SK-N-DZ (cell line): ENCODE results near the gene NPLOC4.

ENCODE experiments used
- DNase-seq: peaks from one replicate; pipeline ENCODE4 v3.0.0-alpha.2; 2015; ENCODE audit warnings: low spot score

Gene NPLOC4

GRCh38 chr17:81549826-81550225 lies 87.1 kb downstream of the NPLOC4 start:
- DNase-seq = no peak

GRCh38 chr17:81549031-81549557 lies 87.8 kb downstream of the NPLOC4 start:
- DNase-seq = no peak

GRCh38 chr17:81547614-81547982 lies 89.3 kb downstream of the NPLOC4 start:
- no peak for DNase-seq

GRCh38 chr17:81546906-81547613 lies 89.9 kb downstream of the NPLOC4 start:
- DNase-seq = no peak

- DNase-seq = no peak
These were observed 91.6 kb downstream of the NPLOC4 start for GRCh38 chr17:81545160-81545949.

GRCh38 chr17:81544281-81544974 lies 92.5 kb downstream of the NPLOC4 start:
- DNase-seq = no peak

- DNase-seq = no peak
These were observed 93.2 kb downstream of the NPLOC4 start for GRCh38 chr17:81543756-81544155.

- DNase-seq = no peak
These were observed 93.6 kb downstream of the NPLOC4 start for GRCh38 chr17:81543339-81543675.

GRCh38 chr17:81542431-81543338 lies 94.2 kb downstream of the NPLOC4 start:
- no peak for DNase-seq

GRCh38 chr17:81541123-81541522 lies 95.8 kb downstream of the NPLOC4 start:
- DNase-seq = no peak

GRCh38 chr17:81540676-81541027 lies 96.3 kb downstream of the NPLOC4 start:
- no peak for DNase-seq

- no peak for DNase-seq
These were observed 96.8 kb downstream of the NPLOC4 start for GRCh38 chr17:81539961-81540675.

GRCh38 chr17:81539571-81539900 lies 97.4 kb downstream of the NPLOC4 start:
- no peak for DNase-seq

- no peak for DNase-seq
These were observed 98.0 kb downstream of the NPLOC4 start for GRCh38 chr17:81538651-81539570.

GRCh38 chr17:81537856-81538555 lies 98.9 kb downstream of the NPLOC4 start:
- DNase-seq = peak; percentile 81

GRCh38 chr17:81537343-81537855 lies 99.5 kb downstream of the NPLOC4 start:
- peak; percentile 64 for DNase-seq

GRCh38 chr17:81536299-81537290 lies 100.3 kb downstream of the NPLOC4 start:
- no peak for DNase-seq
